K562 (cell line): Measurements from ENCODE around the gene PPP1R12B. TPM values are rescaled to one million over a fixed set of nuclear protein-coding genes. Genes with fewer than 3 reads are reported as not detected.

ENCODE experiments used
- C11orf30 ChIP-seq: fragments of 450-650 bp; IDR thresholded peaks from 2 replicates; pipeline ENCODE4 v1.6.1; 2016; ENCODE audit warnings: low read depth, mild to moderate bottlenecking
- MYBL2 ChIP-seq, 2 experiments: fragments of 450-650 bp in 1 of 2; sonication (generic) in 1 of 2; formaldehyde crosslinking in 1 of 2; IDR thresholded peaks; 2 replicates each; pipeline versions ENCODE4 v1.6.1 to v1.8.1; 2017 to 2022; ENCODE audit warnings: borderline replicate concordance in 1 of 2, inconsistent platforms in 1 of 2, low read depth in 1 of 2, mild to moderate bottlenecking in 1 of 2, missing genetic modification reagents in 1 of 2, moderate library complexity in 1 of 2
- RBM39 ChIP-seq: fragments of 200-400 bp; formaldehyde crosslinking; optimal IDR thresholded peaks from 2 replicates; pipeline ENCODE3; 2018; ENCODE audit warnings: low read depth, low read length
- STAT5B ChIP-seq: fragments of 250-450 bp; sonication (Bioruptor Pico); IDR thresholded peaks from 2 replicates; pipeline ENCODE4 v1.8.0; 2021; ENCODE audit warnings: mild to moderate bottlenecking, inconsistent platforms
- ZBED1 ChIP-seq: IDR thresholded peaks from 2 replicates; pipeline ENCODE4 v1.6.1; 2014
- ZNF584 ChIP-seq: fragments of 200-800 bp; sonication (Bioruptor generic); IDR thresholded peaks from 2 replicates; pipeline ENCODE4 v1.6.1; 2016; ENCODE audit warnings: low read depth, mild to moderate bottlenecking, missing genetic modification characterization, missing compliant biosample characterization
- ZNF699 ChIP-seq: fragments of 250-450 bp; sonication (Bioruptor Pico); IDR thresholded peaks from 2 replicates; pipeline ENCODE4 v1.8.0; 2021; ENCODE audit warnings: mild to moderate bottlenecking, moderate library complexity; ENCODE audit not compliant: insufficient replicate concordance
- polyA plus RNA-seq, 8 experiments: library from polyadenylated mRNA; depleted of rRNA in 4 of 8; stranded (reverse) in 5 of 8; unstranded in 3 of 8; fragments of >200 nt; fragmentation: Nextera tagmentation in 2 of 8; fragmentation: Illumina TruSeq in 1 of 8; extraction: Ambion mirVana in 2 of 8; extraction: Trizol in 1 of 8; gene quantifications; 2 replicates each; pipeline versions ENCODE4 v1.2.1 to v1.2.3, GENCODE V29; 2011 to 2014; ENCODE audit warnings: inconsistent platforms in 1 of 8, missing spikeins in 1 of 8
- total RNA-seq, 7 experiments: library from RNA; depleted of rRNA in 6 of 7; stranded (reverse); fragments of >200 nt in 6 of 7; fragmentation: Illumina TruSeq in 2 of 7; extraction: Trizol in 2 of 7; gene quantifications; 2 replicates each; pipeline versions ENCODE4 v1.2.1 to v1.2.3, GENCODE V29; 2011 to 2021; ENCODE audit warnings: low replicate concordance in 1 of 7
- TF ChIP-seq, protein P1 (sequence below): fragments of 450-650 bp; conservative IDR thresholded peaks from 2 replicates; pipeline ENCODE4 v1.6.1; 2016; ENCODE audit warnings: missing genetic modification characterization, low read depth, mild to moderate bottlenecking, missing compliant biosample characterization, moderate library complexity
- TF ChIP-seq, protein P2 (sequence below): sonication (generic); formaldehyde crosslinking; IDR thresholded peaks from 2 replicates; pipeline ENCODE4 v1.8.0; 2023; ENCODE audit warnings: mild to moderate bottlenecking, missing genetic modification reagents
- TF ChIP-seq, protein P3 (sequence below): fragments of 450-650 bp; IDR thresholded peaks from 2 replicates; pipeline ENCODE4 v1.6.1; 2018; ENCODE audit not compliant: partially characterized antibody
- TF ChIP-seq, protein P4 (sequence below): fragments of 450-650 bp; IDR thresholded peaks from 2 replicates; pipeline ENCODE4 v1.6.1; 2017; ENCODE audit warnings: mild to moderate bottlenecking, moderate library complexity

Gene PPP1R12B
- total and polyA plus RNA-seq, 9 of the 15 experiments (the other 6 are each of a cell fraction or from before 2014, with no cell fraction given), result 0.73 to 16.9 (median 13.6) TPM

DNA sequence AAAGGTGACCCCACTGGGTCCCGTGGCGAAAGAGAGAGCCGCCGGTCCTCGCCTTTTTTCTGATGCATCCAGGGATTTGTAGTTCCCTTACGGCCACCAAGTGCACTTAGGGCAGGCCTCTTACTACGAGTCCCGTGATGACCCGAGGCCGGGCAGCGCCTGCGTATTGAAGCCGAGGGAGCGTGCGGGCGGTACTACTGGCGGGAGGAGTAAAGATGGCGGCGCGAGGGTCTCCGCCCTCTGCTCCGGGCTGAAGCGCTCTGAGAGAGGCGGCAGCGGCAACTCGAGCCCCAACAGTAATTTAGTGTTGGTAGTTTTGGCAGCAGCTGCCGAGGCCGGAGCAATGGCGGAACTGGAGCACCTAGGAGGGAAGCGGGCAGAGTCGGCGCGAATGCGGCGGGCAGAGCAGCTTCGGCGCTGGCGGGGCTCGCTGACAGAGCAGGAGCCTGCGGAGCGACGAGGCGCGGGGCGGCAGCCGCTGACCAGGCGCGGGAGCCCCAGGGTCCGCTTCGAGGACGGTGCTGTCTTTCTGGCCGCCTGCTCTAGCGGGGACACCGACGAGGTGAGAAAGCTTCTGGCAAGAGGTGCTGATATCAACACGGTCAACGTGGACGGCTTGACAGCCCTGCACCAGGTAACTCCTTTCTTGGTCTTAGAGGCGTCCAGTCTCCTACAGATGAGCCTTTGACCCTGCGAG, at the start of gene PPP1R12B (continued):
- TF ChIP-seq, protein P1, sequence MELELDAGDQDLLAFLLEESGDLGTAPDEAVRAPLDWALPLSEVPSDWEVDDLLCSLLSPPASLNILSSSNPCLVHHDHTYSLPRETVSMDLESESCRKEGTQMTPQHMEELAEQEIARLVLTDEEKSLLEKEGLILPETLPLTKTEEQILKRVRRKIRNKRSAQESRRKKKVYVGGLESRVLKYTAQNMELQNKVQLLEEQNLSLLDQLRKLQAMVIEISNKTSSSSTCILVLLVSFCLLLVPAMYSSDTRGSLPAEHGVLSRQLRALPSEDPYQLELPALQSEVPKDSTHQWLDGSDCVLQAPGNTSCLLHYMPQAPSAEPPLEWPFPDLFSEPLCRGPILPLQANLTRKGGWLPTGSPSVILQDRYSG (tag), result peak; percentile 80
- TF ChIP-seq, protein P2, sequence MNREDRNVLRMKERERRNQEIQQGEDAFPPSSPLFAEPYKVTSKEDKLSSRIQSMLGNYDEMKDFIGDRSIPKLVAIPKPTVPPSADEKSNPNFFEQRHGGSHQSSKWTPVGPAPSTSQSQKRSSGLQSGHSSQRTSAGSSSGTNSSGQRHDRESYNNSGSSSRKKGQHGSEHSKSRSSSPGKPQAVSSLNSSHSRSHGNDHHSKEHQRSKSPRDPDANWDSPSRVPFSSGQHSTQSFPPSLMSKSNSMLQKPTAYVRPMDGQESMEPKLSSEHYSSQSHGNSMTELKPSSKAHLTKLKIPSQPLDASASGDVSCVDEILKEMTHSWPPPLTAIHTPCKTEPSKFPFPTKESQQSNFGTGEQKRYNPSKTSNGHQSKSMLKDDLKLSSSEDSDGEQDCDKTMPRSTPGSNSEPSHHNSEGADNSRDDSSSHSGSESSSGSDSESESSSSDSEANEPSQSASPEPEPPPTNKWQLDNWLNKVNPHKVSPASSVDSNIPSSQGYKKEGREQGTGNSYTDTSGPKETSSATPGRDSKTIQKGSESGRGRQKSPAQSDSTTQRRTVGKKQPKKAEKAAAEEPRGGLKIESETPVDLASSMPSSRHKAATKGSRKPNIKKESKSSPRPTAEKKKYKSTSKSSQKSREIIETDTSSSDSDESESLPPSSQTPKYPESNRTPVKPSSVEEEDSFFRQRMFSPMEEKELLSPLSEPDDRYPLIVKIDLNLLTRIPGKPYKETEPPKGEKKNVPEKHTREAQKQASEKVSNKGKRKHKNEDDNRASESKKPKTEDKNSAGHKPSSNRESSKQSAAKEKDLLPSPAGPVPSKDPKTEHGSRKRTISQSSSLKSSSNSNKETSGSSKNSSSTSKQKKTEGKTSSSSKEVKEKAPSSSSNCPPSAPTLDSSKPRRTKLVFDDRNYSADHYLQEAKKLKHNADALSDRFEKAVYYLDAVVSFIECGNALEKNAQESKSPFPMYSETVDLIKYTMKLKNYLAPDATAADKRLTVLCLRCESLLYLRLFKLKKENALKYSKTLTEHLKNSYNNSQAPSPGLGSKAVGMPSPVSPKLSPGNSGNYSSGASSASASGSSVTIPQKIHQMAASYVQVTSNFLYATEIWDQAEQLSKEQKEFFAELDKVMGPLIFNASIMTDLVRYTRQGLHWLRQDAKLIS (CRISPR knock-in tag), result peak; percentile 80
- TF ChIP-seq, protein P3, sequence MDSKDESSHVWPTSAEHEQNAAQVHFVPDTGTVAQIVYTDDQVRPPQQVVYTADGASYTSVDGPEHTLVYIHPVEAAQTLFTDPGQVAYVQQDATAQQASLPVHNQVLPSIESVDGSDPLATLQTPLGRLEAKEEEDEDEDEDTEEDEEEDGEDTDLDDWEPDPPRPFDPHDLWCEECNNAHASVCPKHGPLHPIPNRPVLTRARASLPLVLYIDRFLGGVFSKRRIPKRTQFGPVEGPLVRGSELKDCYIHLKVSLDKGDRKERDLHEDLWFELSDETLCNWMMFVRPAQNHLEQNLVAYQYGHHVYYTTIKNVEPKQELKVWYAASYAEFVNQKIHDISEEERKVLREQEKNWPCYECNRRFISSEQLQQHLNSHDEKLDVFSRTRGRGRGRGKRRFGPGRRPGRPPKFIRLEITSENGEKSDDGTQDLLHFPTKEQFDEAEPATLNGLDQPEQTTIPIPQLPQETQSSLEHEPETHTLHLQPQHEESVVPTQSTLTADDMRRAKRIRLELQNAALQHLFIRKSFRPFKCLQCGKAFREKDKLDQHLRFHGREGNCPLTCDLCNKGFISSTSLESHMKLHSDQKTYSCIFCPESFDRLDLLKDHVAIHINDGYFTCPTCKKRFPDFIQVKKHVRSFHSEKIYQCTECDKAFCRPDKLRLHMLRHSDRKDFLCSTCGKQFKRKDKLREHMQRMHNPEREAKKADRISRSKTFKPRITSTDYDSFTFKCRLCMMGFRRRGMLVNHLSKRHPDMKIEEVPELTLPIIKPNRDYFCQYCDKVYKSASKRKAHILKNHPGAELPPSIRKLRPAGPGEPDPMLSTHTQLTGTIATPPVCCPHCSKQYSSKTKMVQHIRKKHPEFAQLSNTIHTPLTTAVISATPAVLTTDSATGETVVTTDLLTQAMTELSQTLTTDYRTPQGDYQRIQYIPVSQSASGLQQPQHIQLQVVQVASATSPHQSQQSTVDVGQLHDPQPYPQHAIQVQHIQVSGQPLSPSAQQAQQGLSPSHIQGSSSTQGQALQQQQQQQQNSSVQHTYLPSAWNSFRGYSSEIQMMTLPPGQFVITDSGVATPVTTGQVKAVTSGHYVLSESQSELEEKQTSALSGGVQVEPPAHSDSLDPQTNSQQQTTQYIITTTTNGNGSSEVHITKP, result peak; percentile 16
- TF ChIP-seq ZNF584 (CRISPR knock-in tag), result no peak
- no peak for TF ChIP-seq ZBED1
- no peak for TF ChIP-seq STAT5B (CRISPR knock-in tag)
- TF ChIP-seq ZNF699 (CRISPR knock-in tag), result no peak
- TF ChIP-seq MYBL2 (IDR thresholded peaks at IDR 0.05; ENCODE audit: low read depth), result no peak
- TF ChIP-seq MYBL2 (CRISPR knock-in tag; IDR thresholded peaks at IDR 0.05; ENCODE audit: borderline replicate concordance), result no peak
- TF ChIP-seq, protein P4, sequence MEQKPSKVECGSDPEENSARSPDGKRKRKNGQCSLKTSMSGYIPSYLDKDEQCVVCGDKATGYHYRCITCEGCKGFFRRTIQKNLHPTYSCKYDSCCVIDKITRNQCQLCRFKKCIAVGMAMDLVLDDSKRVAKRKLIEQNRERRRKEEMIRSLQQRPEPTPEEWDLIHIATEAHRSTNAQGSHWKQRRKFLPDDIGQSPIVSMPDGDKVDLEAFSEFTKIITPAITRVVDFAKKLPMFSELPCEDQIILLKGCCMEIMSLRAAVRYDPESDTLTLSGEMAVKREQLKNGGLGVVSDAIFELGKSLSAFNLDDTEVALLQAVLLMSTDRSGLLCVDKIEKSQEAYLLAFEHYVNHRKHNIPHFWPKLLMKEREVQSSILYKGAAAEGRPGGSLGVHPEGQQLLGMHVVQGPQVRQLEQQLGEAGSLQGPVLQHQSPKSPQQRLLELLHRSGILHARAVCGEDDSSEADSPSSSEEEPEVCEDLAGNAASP, result no peak
- no peak for TF ChIP-seq RBM39
- peak; percentile 72 for TF ChIP-seq C11orf30
